NCI-H2196 treated with DMSO at 0.1 percent for 48 hours (cell line): ENCODE measurements around the gene GRID2.

Experiments
- DNase-seq: peaks from one replicate; lab custom pipeline; 2025; ENCODE audit not compliant: unreplicated experiment; lab: John Stamatoyannopoulos, UW

GRID2 gene

GRCh38 chr4:93467484-93468155 lies 1163.9 kb downstream of the GRID2 start:
- no peak for DNase-seq

DNA sequence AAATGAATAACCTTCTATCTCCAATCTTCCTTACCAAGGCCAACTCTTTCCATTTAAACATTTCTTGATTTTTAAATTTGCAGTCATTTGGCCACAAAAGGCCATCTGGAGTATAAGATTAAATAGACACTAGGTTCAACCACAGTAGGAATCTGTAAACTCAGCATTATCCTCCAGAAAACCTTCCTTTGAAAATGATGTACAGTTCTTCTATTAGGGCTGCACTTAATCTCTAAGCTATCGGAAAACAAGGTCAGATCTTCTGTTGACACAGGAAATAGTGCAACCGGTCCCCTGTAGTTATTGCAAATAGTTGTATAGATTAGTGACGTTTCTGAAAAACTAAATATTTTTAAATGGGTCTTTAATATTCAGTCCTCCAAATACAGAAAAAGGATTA lies 1165.8 kb downstream of the GRID2 start:
- no peak for DNase-seq

DNA sequence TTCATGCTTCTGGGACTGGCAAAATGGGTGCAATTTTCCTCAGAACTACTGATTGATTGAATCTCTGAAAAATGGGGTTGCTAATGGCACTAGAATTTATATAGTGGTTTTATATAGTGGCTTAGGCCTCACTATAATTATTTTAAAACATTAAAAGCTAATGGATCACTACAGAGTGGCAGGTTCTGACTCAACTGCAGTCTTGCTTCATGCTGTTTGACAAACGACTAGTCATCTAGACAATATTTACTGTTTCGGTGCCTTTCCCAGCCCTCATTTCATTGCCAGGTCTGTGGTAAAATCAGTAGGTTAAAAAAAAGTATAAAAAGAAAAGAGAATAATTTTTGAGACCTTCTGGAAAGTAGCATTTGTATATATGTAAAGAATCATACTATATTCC lies 1172.0 kb downstream of the GRID2 start:
- DNase-seq = no peak

- DNase-seq = no peak
Measured at GRCh38 chr4:93478805-93479204, 1175.0 kb downstream of the GRID2 start.

DNA sequence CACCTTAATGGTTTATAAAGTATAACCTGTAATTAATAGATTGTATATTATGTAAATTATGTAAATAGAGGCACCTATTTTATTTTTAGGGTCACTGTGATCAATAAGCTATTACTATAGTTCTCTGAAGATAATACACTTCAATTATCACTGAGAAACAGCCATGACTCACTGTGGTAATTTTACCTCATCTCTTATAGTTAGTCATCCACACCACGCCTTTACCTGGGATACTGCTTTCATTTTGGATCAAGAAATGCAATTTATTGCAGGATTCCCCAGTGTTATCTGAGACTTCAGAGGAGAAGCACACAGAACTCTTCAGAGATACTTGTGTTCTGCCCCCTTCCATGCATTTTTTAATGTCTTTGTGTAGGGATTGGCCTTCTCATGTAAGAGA lies 1176.7 kb downstream of the GRID2 start:
- no peak for DNase-seq

DNA sequence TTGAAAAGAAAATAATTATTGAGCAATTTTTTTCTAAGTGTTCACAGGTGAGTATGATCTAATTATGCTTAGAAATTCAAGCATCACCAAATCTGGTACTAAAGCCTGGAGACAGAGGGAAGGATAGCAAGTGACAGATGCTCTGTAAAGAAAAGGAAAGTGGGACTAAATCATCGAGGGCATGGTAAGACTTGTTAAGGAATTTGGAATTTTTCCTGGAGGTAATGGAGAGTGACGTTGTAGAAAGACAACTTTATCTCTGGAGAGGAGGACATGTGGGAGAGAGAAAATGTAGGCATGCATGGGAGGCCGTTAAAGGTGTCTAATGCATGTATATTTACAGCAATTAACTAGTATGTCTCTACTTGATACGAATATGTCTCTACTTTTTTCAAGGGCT lies 1191.6 kb downstream of the GRID2 start:
- DNase-seq = no peak

- DNase-seq = no peak
Measured at GRCh38 chr4:93501244-93501643, 1197.5 kb downstream of the GRID2 start.

- no peak for DNase-seq
Measured at GRCh38 chr4:93501946-93502345, 1198.2 kb downstream of the GRID2 start.

- DNase-seq = no peak
Measured at GRCh38 chr4:93502991-93503390, 1199.2 kb downstream of the GRID2 start.

DNA sequence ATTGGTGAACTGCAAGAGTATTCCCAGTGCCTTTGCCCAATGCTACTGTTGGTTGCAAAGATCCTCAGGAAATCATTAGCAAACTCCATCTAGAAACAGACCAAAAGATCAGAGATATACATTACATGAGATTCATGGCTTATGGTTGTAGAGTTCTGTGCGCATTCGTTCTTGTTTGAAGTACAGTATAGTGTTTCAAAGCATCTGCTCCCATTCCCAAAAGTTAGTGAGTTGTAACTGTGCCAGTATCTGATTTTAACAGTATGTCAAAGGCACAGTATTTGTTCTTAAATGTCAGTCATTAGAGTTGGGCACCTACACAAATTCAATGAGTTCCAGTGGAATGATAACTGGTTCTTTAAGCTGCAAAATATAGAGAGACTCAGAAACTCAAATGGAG lies 1210.1 kb downstream of the GRID2 start:
- DNase-seq = no peak

DNA sequence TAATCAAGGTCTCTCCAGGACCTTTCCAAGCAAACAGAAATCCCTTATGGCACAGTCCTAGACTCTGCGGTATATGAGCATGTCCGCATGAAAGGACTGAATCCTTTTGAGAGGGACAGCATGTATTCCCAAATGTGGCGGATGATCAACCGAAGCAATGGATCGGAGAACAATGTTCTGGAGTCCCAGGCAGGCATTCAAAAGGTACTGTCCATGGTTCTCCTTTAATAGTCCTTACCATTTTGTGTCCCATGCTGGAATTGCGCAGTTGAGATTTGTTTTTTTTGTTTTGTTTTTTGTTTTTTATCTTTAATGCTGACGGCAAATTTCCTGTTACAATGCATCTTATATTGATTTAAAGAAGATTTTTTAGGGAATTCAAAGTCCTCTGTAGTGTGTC lies 1211.4 kb downstream of the GRID2 start:
- DNase-seq = no peak

- DNase-seq = no peak
Measured at GRCh38 chr4:93529692-93530372, 1226.1 kb downstream of the GRID2 start.

- DNase-seq = no peak
Measured at GRCh38 chr4:93532234-93532633, 1228.5 kb downstream of the GRID2 start.

GRCh38 chr4:93540562-93540961 lies 1236.8 kb downstream of the GRID2 start:
- DNase-seq = no peak

- DNase-seq = no peak
Measured at GRCh38 chr4:93561842-93562241, 1258.1 kb downstream of the GRID2 start.

DNA sequence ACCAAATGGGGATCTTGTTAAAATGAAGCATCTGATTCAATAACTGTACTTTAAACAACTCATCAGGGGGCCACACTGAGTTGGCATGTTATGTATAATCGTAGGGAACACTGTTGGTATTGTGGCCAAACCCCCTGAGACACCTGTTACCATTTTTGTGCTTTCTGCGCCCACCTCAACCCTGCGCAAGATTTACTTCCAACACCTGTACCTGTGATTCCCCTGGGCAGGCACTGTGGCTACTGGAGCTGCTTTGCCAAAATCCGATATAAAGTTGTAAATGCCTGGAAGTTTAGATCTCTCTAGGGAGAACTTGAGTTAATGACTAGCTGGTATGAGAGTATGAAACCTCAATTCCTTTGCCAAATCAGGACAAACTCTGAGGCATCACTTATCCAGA lies 1265.0 kb downstream of the GRID2 start:
- no peak for DNase-seq

- DNase-seq = no peak
Measured at GRCh38 chr4:93573285-93573684, 1269.5 kb downstream of the GRID2 start.

GRCh38 chr4:93578942-93579341 lies 1275.2 kb downstream of the GRID2 start:
- DNase-seq = no peak

DNA sequence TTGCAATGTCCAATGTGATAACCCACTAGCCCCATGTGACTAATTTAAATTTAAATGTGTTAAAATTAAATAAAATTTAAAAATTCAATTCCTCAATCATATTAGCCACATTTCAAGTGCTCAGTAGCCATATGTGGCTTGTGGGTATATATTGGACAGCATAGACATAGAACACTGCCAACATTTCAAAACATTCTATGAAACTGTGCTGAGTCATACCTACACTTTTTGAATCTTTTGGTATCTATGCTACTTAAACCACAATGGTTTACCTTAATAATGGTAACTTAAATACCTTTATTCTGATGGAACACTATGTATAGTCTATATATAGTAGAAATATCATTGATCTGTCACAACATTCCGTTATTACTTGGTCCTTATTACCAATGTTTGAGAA lies 1301.4 kb downstream of the GRID2 start:
- no peak for DNase-seq

GRCh38 chr4:93617606-93618005 lies 1313.8 kb downstream of the GRID2 start:
- DNase-seq = no peak

DNA sequence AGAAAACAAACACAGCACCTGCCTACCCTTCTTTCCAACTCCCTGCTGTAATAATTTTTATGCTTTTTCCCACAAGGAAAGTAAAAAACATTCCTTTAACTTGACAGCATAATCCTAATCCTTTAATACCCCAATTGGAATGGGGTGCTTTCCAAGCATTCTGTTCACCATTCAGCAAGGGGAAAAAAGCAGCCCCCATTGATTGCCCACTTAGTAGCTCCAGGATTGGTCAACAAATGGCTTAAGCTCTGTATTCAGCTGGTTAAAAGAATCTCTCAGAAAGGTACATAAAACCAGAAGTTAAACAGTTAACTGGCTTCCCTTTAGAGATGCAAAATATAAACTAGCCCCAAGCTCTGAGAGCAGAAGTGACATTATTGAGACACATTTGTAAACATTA lies 1330.0 kb downstream of the GRID2 start:
- DNase-seq = no peak

- DNase-seq = no peak
Measured at GRCh38 chr4:93635943-93636342, 1332.2 kb downstream of the GRID2 start.

DNA sequence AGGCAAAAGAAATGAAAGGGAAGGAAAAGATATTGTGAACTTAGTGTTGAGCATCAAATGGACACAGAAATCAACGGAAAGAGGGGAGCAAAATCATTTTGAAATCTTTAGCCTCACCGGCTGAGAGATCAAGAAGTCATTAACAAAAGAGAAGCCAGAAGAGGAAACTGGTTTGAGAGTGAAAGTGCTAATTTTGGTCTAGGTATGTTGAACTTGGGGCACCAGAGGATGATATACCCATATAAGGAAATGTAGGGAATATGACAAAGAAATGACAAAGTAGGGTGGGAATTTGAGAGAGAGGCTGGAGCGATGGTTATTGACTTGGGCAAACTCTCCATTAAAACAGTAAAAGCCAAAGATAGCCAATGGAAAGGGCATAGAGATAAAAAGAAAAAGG lies 1341.4 kb downstream of the GRID2 start:
- no peak for DNase-seq
